Transverse colon (tissue), 4 donors: ENCODE results near the gene PIP5K1B.

Source experiments
- POLR2A ChIP-seq: fragments of 450-650 bp; IDR thresholded peaks from one replicate; pipeline ENCODE4 v1.6.1; 2016; ENCODE audit warnings: antibody characterized with exemption, mild to moderate bottlenecking, moderate library complexity
- POLR2AphosphoS5 ChIP-seq, 3 donors: sonication (generic); formaldehyde crosslinking; IDR thresholded peaks; one replicate each; pipeline ENCODE4 v1.6.1; 2016; ENCODE audit warnings: antibody characterized with exemption in 3 of 3
- TF ChIP-seq, protein P1 (sequence below), 5 experiments: fragments of 200-600 bp in 3 of 5; fragments of 450-650 bp in 2 of 5; sonication (generic) in 3 of 5; IDR thresholded peaks; 1 replicate in 2 of 5; 2 replicates in 3 of 5; pipeline ENCODE4 v1.5.1; 2016 to 2017; ENCODE audit warnings: antibody characterized with exemption in 5 of 5, inconsistent platforms in 3 of 5, mild to moderate bottlenecking in 2 of 5, moderate library complexity in 1 of 5

GRCh38 chr9:68870086-68870485 lies 165.0 kb downstream of the PIP5K1B start:
- TF ChIP-seq, protein P1, sequence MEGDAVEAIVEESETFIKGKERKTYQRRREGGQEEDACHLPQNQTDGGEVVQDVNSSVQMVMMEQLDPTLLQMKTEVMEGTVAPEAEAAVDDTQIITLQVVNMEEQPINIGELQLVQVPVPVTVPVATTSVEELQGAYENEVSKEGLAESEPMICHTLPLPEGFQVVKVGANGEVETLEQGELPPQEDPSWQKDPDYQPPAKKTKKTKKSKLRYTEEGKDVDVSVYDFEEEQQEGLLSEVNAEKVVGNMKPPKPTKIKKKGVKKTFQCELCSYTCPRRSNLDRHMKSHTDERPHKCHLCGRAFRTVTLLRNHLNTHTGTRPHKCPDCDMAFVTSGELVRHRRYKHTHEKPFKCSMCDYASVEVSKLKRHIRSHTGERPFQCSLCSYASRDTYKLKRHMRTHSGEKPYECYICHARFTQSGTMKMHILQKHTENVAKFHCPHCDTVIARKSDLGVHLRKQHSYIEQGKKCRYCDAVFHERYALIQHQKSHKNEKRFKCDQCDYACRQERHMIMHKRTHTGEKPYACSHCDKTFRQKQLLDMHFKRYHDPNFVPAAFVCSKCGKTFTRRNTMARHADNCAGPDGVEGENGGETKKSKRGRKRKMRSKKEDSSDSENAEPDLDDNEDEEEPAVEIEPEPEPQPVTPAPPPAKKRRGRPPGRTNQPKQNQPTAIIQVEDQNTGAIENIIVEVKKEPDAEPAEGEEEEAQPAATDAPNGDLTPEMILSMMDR (IDR thresholded peaks at IDR 0.05), result no peak
- TF ChIP-seq POLR2A (no peak), POLR2AphosphoS5 (IDR thresholded peaks at IDR 0.05) (peak in 1 of 3 donors; percentile 20)
